Measurements from ENCODE around the gene SPATA19. TPM values are rescaled to one million over a fixed set of nuclear protein-coding genes. Genes with fewer than 3 reads are reported as not detected.

Gene SPATA19
- total RNA-seq, 1 donor from 2014 or later, result not detected

- intact Hi-C loops (cut with micrococcal nuclease), result loop anchor here (1.0 kb wide), 4 partner anchors 673 to 758 kb away; no protein-coding TSS in a partner anchor
These were observed 9.4 kb downstream of the SPATA19 start for GRCh38 chr11:133835593-133836548.

GRCh38 chr11:133834682-133835592 lies 10.4 kb downstream of the SPATA19 start:
- intact Hi-C loops (cut with micrococcal nuclease), result loop anchor here (1.0 kb wide), 4 partner anchors 672 to 757 kb away; no protein-coding TSS in a partner anchor

GRCh38 chr11:133833898-133834681 lies 11.2 kb downstream of the SPATA19 start:
- intact Hi-C loops (cut with micrococcal nuclease), result no loop called here

- intact Hi-C loops (cut with micrococcal nuclease), result no loop called here
These were observed 12.1 kb downstream of the SPATA19 start for GRCh38 chr11:133832991-133833897.

GRCh38 chr11:133832096-133832990 lies 13.0 kb downstream of the SPATA19 start:
- intact Hi-C loops (cut with micrococcal nuclease), result no loop called here

GRCh38 chr11:133830931-133831907 lies 14.1 kb downstream of the SPATA19 start:
- intact Hi-C loops (cut with micrococcal nuclease), result no loop called here

GRCh38 chr11:133829566-133829965 lies 15.7 kb downstream of the SPATA19 start:
- intact Hi-C loops (cut with micrococcal nuclease), result no loop called here

GRCh38 chr11:133828871-133829270 lies 16.4 kb downstream of the SPATA19 start:
- intact Hi-C loops (cut with micrococcal nuclease), result no loop called here

GRCh38 chr11:133827556-133827955 lies 17.8 kb downstream of the SPATA19 start:
- intact Hi-C loops (cut with micrococcal nuclease), result no loop called here

- intact Hi-C loops (cut with micrococcal nuclease), result no loop called here
These were observed 18.4 kb downstream of the SPATA19 start for GRCh38 chr11:133826866-133827265.

- intact Hi-C loops (cut with micrococcal nuclease), result no loop called here
These were observed 19.6 kb downstream of the SPATA19 start for GRCh38 chr11:133825666-133826065.

- intact Hi-C loops (cut with micrococcal nuclease), result no loop called here
These were observed 20.2 kb downstream of the SPATA19 start for GRCh38 chr11:133825156-133825555.

- intact Hi-C loops (cut with micrococcal nuclease), result no loop called here
These were observed 20.7 kb downstream of the SPATA19 start for GRCh38 chr11:133824593-133824992.

GRCh38 chr11:133823614-133824013 lies 21.7 kb downstream of the SPATA19 start:
- intact Hi-C loops (cut with micrococcal nuclease), result no loop called here

- intact Hi-C loops (cut with micrococcal nuclease), result no loop called here
These were observed 22.1 kb downstream of the SPATA19 start for GRCh38 chr11:133823211-133823610.

GRCh38 chr11:133821776-133822175 lies 23.5 kb downstream of the SPATA19 start:
- intact Hi-C loops (cut with micrococcal nuclease), result loop anchor here (1.0 kb wide), 1 partner anchor 687 kb away; no protein-coding TSS in a partner anchor

- intact Hi-C loops (cut with micrococcal nuclease), result no loop called here
These were observed 25.5 kb downstream of the SPATA19 start for GRCh38 chr11:133819746-133820315.
